HepG2 (cell line): Measurements from ENCODE around the gene TBX6. TPM values are rescaled to one million over a fixed set of nuclear protein-coding genes. Genes with fewer than 3 reads are reported as not detected.
A peak's percentile ranks its signal among the peaks of the same experiment; 100 is the strongest.

Experiments
- ARID2 ChIP-seq: sonication (generic); formaldehyde crosslinking; IDR thresholded peaks from 2 replicates; pipeline ENCODE4 v1.8.1; 2022; ENCODE audit warnings: mild to moderate bottlenecking, missing genetic modification reagents, borderline replicate concordance
- HOXD1 ChIP-seq: sonication (generic); formaldehyde crosslinking; IDR thresholded peaks from 2 replicates; pipeline ENCODE4 v1.5.0; 2020; ENCODE audit warnings: missing genetic modification reagents
- KLF6 ChIP-seq: IDR thresholded peaks from 2 replicates; pipeline ENCODE4 v1.8.0; 2016; ENCODE audit warnings: missing biosample characterization, missing genetic modification reagents
- NCOA1 ChIP-seq: sonication (generic); formaldehyde crosslinking; IDR thresholded peaks from 2 replicates; pipeline ENCODE4 v1.9.0; 2021; ENCODE audit warnings: missing genetic modification reagents
- ZFAT ChIP-seq: sonication (generic); formaldehyde crosslinking; conservative IDR thresholded peaks from 2 replicates; pipeline ENCODE4 v1.8.1; 2023; ENCODE audit warnings: missing genetic modification reagents, inconsistent platforms
- ZNF326 ChIP-seq: sonication (generic); formaldehyde crosslinking; IDR thresholded peaks from 2 replicates; pipeline ENCODE4 v1.4.0; 2020; ENCODE audit warnings: missing genetic modification reagents, borderline replicate concordance
- polyA plus RNA-seq, 8 experiments: library from polyadenylated mRNA; depleted of rRNA in 3 of 8; stranded (reverse) in 7 of 8; unstranded in 1 of 8; fragments of >200 nt; fragmentation: Illumina TruSeq in 4 of 8; extraction: Trizol in 4 of 8; gene quantifications; 2 replicates each; pipeline versions ENCODE4 v1.2.1 to v1.2.3, GENCODE V29; 2011 to 2016; ENCODE audit warnings: low read depth in 4 of 8, missing spikeins in 1 of 8, mixed read lengths in 1 of 8; ENCODE audit not compliant: insufficient read depth in 1 of 8
- total RNA-seq, 5 experiments: library from RNA; depleted of rRNA; stranded (reverse); fragments of >200 nt; fragmentation: Illumina TruSeq; extraction: Trizol; gene quantifications; 2 replicates each; pipeline ENCODE4 v1.2.3, GENCODE V29; 2016; ENCODE audit warnings: low read depth in 1 of 5
- TF ChIP-seq, protein P1 (sequence below): sonication (generic); formaldehyde crosslinking; IDR thresholded peaks from 2 replicates; pipeline ENCODE4 v1.4.0; 2020; ENCODE audit warnings: mild to moderate bottlenecking, missing genetic modification reagents
- TF ChIP-seq, protein P2 (sequence below): sonication (generic); formaldehyde crosslinking; IDR thresholded peaks from 2 replicates; pipeline ENCODE4 v1.4.0; 2020; ENCODE audit warnings: missing genetic modification reagents
- TF ChIP-seq, protein P3 (sequence below), 2 experiments: fragments of 450-650 bp in 1 of 2; sonication (generic) in 1 of 2; formaldehyde crosslinking in 1 of 2; IDR thresholded peaks; 2 replicates each; pipeline versions ENCODE4 v1.6.1 to v1.8.0; 2016 to 2022; ENCODE audit warnings: antibody characterized with exemption in 1 of 2, mild to moderate bottlenecking in 1 of 2, missing genetic modification reagents in 1 of 2

TBX6 gene
- total and polyA plus RNA-seq, 2 of the 13 experiments (the other 11 are each of a cell fraction or from before 2014, with no cell fraction given), result 0.24 to 0.42 TPM

DNA sequence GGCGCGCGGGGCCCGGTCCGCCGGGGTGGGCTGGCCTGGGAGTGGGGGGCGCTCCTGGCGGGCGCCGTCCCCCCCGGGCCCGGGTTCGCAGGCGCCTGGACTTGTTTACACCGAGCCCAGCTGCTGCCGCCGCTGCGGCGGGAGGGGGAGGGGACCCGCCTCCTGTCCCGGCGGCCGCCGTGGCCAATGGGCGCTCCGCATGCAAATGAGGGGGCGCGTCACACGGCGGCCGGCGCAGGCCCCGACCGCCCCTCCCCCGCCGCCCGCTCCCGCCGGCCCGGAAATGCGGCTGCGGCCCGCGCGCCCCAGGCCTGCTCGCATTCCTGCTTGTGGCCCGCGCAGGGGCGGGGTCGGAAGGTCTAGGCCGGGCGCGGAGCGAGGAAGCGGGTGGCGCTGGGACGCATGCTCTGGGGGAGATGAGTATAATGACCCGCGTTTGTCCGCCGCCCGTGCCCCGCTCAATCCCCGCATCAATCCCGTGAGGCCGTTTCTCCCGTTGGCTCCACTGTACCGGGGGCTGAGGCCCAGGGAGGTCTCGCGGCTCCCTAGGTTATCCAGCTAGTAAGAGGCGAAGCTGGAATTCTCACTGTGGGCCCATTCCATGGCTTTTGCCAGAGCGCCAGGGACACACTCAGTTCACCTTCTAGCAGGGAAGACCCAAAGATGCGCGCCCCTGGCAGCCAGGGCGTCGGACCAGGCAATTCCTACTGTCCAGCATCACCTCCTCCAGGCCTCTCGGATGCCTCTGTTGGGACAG, 4.6 kb upstream of the TBX6 start, which contains the start of gene YPEL3 (continued):
- TF ChIP-seq, protein P1, sequence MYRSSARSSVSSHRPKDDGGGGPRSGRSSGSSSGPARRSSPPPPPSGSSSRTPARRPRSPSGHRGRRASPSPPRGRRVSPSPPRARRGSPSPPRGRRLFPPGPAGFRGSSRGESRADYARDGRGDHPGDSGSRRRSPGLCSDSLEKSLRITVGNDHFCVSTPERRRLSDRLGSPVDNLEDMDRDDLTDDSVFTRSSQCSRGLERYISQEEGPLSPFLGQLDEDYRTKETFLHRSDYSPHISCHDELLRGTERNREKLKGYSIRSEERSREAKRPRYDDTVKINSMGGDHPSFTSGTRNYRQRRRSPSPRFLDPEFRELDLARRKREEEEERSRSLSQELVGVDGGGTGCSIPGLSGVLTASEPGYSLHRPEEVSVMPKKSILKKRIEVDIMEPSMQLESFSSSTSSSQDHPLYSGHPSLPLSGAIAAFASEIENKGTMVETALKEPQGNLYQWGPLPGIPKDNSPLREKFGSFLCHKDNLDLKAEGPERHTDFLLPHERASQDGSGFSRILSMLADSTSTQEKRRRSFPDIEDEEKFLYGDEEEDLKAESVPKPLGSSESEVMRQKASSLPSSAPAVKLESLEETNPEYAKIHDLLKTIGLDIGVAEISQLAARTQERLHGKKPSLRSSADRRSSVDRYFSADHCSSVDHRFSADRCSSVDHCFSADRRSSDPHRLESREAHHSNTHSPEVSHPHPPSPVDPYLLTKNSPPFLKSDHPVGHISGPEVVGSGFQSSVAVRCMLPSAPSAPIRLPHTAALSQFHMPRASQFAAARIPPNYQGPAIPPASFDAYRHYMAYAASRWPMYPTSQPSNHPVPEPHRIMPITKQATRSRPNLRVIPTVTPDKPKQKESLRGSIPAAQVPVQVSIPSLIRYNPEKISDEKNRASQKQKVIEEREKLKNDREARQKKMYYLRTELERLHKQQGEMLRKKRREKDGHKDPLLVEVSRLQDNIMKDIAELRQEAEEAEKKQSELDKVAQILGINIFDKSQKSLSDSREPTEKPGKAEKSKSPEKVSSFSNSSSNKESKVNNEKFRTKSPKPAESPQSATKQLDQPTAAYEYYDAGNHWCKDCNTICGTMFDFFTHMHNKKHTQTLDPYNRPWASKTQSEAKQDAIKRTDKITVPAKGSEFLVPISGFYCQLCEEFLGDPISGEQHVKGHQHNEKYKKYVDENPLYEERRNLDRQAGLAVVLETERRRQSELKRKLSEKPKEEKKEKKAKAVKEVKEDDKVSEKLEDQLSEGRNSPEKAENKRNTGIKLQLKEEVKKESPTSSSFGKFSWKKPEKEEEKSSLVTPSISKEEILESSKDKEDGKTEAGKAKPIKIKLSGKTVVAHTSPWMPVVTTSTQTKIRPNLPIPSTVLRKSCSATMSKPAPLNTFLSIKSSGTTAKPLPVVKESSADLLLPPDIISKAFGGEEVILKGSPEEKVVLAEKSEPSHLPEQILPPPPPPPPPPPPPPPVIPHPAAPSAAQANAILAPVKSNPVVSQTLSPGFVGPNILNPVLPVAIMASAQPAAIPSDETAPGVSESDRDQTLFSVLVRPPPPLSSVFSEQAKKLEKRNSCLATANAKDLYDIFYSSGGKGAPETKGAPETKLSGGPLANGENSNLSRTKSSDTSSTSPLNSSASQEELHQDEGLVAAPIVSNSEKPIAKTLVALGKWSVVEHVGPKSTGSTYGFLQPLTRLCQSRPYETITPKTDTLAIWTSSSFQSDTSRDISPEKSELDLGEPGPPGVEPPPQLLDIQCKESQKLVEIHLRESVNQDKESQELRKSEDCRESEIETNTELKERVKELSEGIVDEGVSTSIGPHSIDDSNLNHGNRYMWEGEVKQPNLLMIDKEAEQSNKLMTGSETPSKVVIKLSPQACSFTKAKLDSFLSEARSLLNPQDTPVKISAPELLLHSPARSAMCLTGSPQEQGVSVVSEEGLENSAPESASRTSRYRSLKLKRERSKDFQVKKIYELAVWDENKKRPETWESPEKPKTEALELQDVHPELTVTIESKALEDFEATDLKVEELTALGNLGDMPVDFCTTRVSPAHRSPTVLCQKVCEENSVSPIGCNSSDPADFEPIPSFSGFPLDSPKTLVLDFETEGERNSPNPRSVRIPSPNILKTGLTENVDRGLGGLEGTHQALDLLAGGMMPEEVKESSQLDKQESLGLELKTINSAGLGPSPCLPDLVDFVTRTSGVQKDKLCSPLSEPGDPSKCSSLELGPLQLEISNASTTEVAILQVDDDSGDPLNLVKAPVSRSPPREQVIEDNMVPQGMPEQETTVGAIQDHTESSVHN (CRISPR knock-in tag), result peak; percentile 41; the same call in 1 of the 2 replicates
- TF ChIP-seq ZFAT (CRISPR knock-in tag) (no peak), ZNF326 (CRISPR knock-in tag) (no peak), NCOA1 (CRISPR knock-in tag) (peak; percentile 40; the same call in 1 of the 2 replicates), HOXD1 (CRISPR knock-in tag) (peak; percentile 54; the same call in 1 of the 2 replicates), ARID2 (CRISPR knock-in tag) (peak; percentile 91), KLF6 (CRISPR knock-in tag) (peak; percentile 24; the same call in 1 of the 2 replicates)
- TF ChIP-seq, protein P2, sequence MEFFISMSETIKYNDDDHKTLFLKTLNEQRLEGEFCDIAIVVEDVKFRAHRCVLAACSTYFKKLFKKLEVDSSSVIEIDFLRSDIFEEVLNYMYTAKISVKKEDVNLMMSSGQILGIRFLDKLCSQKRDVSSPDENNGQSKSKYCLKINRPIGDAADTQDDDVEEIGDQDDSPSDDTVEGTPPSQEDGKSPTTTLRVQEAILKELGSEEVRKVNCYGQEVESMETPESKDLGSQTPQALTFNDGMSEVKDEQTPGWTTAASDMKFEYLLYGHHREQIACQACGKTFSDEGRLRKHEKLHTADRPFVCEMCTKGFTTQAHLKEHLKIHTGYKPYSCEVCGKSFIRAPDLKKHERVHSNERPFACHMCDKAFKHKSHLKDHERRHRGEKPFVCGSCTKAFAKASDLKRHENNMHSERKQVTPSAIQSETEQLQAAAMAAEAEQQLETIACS, result peak; percentile 83
- TF ChIP-seq, protein P3, sequence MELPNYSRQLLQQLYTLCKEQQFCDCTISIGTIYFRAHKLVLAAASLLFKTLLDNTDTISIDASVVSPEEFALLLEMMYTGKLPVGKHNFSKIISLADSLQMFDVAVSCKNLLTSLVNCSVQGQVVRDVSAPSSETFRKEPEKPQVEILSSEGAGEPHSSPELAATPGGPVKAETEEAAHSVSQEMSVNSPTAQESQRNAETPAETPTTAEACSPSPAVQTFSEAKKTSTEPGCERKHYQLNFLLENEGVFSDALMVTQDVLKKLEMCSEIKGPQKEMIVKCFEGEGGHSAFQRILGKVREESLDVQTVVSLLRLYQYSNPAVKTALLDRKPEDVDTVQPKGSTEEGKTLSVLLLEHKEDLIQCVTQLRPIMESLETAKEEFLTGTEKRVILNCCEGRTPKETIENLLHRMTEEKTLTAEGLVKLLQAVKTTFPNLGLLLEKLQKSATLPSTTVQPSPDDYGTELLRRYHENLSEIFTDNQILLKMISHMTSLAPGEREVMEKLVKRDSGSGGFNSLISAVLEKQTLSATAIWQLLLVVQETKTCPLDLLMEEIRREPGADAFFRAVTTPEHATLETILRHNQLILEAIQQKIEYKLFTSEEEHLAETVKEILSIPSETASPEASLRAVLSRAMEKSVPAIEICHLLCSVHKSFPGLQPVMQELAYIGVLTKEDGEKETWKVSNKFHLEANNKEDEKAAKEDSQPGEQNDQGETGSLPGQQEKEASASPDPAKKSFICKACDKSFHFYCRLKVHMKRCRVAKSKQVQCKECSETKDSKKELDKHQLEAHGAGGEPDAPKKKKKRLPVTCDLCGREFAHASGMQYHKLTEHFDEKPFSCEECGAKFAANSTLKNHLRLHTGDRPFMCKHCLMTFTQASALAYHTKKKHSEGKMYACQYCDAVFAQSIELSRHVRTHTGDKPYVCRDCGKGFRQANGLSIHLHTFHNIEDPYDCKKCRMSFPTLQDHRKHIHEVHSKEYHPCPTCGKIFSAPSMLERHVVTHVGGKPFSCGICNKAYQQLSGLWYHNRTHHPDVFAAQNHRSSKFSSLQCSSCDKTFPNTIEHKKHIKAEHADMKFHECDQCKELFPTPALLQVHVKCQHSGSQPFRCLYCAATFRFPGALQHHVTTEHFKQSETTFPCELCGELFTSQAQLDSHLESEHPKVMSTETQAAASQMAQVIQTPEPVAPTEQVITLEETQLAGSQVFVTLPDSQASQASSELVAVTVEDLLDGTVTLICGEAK (IDR thresholded peaks at IDR 0.05), result no peak
- TF ChIP-seq, protein P3 (CRISPR knock-in tag; IDR thresholded peaks at IDR 0.05), result peak; percentile 83
